Right atrium auricular region (tissue), 2 donors: ENCODE data around the gene LUZP2. TPM values are rescaled to one million over a fixed set of nuclear protein-coding genes. Genes with fewer than 3 reads are reported as not detected.
"Not testable (repeated sequence)": the region's sequence is repeated elsewhere in the genome, so short reads cannot be mapped to it uniquely, and the experiment has no call there.

ENCODE experiments used
- DNase-seq: peaks from one replicate; pipeline ENCODE4 v3.0.0-alpha.2; 2019; ENCODE audit warnings: low spot score
- H3K27ac ChIP-seq, 2 donors: fragments of 200-600 bp; sonication (generic); 1 replicate in 1 of 2; 2 replicates in 1 of 2; pipeline ENCODE4 v1.5.1; 2016 to 2019
- H3K27me3 ChIP-seq, 2 donors: fragments of 200-600 bp; sonication (generic); one replicate each; pipeline versions ENCODE4 v1.5.1 to v1.6.0; 2017 to 2019
- H3K36me3 ChIP-seq: fragments of 200-600 bp; sonication (generic); one replicate; pipeline ENCODE4 v1.5.1; 2016
- H3K4me1 ChIP-seq, 2 donors: fragments of 200-600 bp; sonication (generic); one replicate each; pipeline versions ENCODE4 v1.5.1 to v1.6.0; 2017 to 2019
- H3K4me3 ChIP-seq, 2 donors: fragments of 200-600 bp; sonication (generic); 1 replicate in 1 of 2; 2 replicates in 1 of 2; pipeline ENCODE4 v1.5.1; 2017 to 2019; ENCODE audit warnings: mild to moderate bottlenecking in 1 of 2, moderate library complexity in 1 of 2
- H3K9me3 ChIP-seq, 2 donors: fragments of 200-600 bp; sonication (generic); one replicate each; pipeline ENCODE4 v1.5.1; 2019
- total RNA-seq, 2 donors: library from RNA; depleted of rRNA; stranded (reverse); fragments of >200 nt; gene quantifications; one replicate each; pipeline ENCODE4 v1.1.0, GENCODE V29; 2016
- TF ChIP-seq, protein P1 (sequence below), 2 donors: fragments of 200-600 bp; sonication (generic); IDR thresholded peaks; one replicate each; pipeline ENCODE4 v1.5.1; 2019; ENCODE audit warnings: antibody characterized with exemption in 2 of 2

LUZP2 gene
- total RNA-seq, 2 donors from 2014 or later, result 0.19 TPM; not detected in 1

- Histone ChIP-seq H3K27ac (no peak overlapping the region), H3K9me3 (no peaks in the 10 kb centered on the region), H3K4me3 (no peak overlapping the region), H3K27me3 (no peaks in the 10 kb centered on the region), H3K4me1 (no peaks in the 10 kb centered on the region), H3K36me3 (no peaks in the 10 kb centered on the region)
- no peak for DNase-seq
- TF ChIP-seq, protein P1, sequence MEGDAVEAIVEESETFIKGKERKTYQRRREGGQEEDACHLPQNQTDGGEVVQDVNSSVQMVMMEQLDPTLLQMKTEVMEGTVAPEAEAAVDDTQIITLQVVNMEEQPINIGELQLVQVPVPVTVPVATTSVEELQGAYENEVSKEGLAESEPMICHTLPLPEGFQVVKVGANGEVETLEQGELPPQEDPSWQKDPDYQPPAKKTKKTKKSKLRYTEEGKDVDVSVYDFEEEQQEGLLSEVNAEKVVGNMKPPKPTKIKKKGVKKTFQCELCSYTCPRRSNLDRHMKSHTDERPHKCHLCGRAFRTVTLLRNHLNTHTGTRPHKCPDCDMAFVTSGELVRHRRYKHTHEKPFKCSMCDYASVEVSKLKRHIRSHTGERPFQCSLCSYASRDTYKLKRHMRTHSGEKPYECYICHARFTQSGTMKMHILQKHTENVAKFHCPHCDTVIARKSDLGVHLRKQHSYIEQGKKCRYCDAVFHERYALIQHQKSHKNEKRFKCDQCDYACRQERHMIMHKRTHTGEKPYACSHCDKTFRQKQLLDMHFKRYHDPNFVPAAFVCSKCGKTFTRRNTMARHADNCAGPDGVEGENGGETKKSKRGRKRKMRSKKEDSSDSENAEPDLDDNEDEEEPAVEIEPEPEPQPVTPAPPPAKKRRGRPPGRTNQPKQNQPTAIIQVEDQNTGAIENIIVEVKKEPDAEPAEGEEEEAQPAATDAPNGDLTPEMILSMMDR (IDR thresholded peaks at IDR 0.05), result no peak
Observed at GRCh38 chr11:24890426-24890825, 393.6 kb downstream of the LUZP2 start.

- H3K36me3 ChIP-seq, DNase-seq, H3K9me3 ChIP-seq, H3K27me3 ChIP-seq, H3K4me1 ChIP-seq, H3K4me3 ChIP-seq, H3K27ac ChIP-seq: not testable (repeated sequence)
Observed at GRCh38 chr11:24891845-24892492, 395.1 kb downstream of the LUZP2 start.

DNA sequence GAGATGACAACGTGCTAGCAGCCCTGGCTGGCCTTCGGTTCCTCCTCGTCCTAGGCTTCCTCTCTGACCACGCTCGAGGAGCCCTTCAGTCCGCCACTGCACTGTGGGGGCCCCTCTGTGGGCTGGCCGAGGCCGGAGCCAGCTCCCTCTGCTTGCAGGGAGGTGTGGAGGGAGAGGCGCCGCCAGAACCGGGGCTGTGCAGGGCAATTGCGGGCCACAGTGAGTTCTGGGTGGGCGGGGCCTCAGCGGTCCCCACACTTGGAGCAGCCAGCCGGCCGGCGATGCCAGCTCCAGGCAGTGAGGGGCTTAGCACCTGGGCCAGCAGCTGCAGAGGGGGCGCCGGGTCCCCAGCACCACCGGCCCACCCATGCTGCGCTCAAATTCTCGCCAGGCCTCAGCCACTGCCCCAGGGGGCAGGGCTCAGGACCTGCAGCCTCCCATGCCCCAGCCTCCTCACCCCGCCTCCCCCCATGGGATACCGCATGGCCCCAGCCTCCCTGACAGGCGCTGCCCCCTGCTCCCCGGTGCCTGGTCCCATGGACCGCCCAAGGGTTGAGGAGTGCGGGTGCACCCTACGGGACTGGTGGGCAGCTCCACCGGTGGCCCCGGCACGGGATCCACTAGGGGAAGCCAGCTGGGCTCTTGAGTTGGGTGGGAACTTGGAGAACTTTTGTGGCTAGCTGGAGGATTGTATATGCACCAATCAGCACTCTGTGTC, 399.4 kb downstream of the LUZP2 start:
- H3K4me3 ChIP-seq, result no peak overlapping the region
- no peaks in the 10 kb centered on the region for H3K36me3 ChIP-seq
- TF ChIP-seq, protein P1 (IDR thresholded peaks at IDR 0.05), result no peak
- no peaks in the 10 kb centered on the region for H3K4me1 ChIP-seq
- H3K9me3 ChIP-seq, result no peaks in the 10 kb centered on the region
- H3K27ac ChIP-seq, result no peak overlapping the region
- DNase-seq, result no peak
- no peaks in the 10 kb centered on the region for H3K27me3 ChIP-seq

- no peak for DNase-seq
- H3K4me3 ChIP-seq, result no peak overlapping the region
- no peaks in the 10 kb centered on the region for H3K36me3 ChIP-seq
- no peaks in the 10 kb centered on the region for H3K4me1 ChIP-seq
- H3K9me3 ChIP-seq, result no peaks in the 10 kb centered on the region
- H3K27ac ChIP-seq, result no peak overlapping the region
- TF ChIP-seq, protein P1 (IDR thresholded peaks at IDR 0.05), result no peak
- no peaks in the 10 kb centered on the region for H3K27me3 ChIP-seq
Observed at GRCh38 chr11:24900514-24900913, 403.7 kb downstream of the LUZP2 start.

GRCh38 chr11:24900960-24901549, 404.2 kb downstream of the LUZP2 start:
- H3K36me3 ChIP-seq, result no peaks in the 10 kb centered on the region
- no peaks in the 10 kb centered on the region for H3K4me1 ChIP-seq
- H3K27ac ChIP-seq, result no peak overlapping the region
- DNase-seq, result no peak
- no peaks in the 10 kb centered on the region for H3K27me3 ChIP-seq
- no peaks in the 10 kb centered on the region for H3K9me3 ChIP-seq
- H3K4me3 ChIP-seq, result no peak overlapping the region
- TF ChIP-seq, protein P1 (IDR thresholded peaks at IDR 0.05), result no peak

DNA sequence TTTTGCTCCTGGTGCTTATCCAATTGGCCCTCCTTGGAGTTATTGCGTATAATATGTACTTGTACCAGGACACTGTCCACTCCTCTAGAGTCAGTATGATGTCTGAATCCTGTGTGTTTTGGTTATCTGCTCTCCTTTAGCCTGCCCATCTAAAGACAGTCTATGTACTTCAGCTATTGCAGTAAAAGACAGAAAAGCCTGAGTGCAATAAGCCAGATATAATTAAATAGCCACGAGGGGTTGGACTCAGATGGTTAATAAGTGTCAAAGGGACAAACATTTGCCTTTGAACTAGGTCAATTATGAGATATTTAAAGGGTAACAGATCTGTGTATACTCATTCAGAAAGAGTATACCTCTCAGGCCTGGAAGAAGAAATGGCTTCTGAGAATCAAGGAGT, 406.7 kb downstream of the LUZP2 start:
- Histone ChIP-seq H3K36me3 (no peaks in the 10 kb centered on the region), H3K4me1 (no peaks in the 10 kb centered on the region), H3K27me3 (no peaks in the 10 kb centered on the region), H3K9me3 (no peaks in the 10 kb centered on the region), H3K27ac (no peak overlapping the region), H3K4me3 (no peak overlapping the region)
- DNase-seq, result no peak
- TF ChIP-seq, protein P1 (IDR thresholded peaks at IDR 0.05), result no peak
